Naive B cell (primary cell): Measurements from ENCODE around the gene HDHD5. TPM values are rescaled to one million over a fixed set of nuclear protein-coding genes. Genes with fewer than 3 reads are reported as not detected.
A peak's percentile ranks its signal among the peaks of the same experiment; 100 is the strongest.

ENCODE experiments used
- ATAC-seq, 2 donors: fragments of 150-1000 bp; cut with Tn5 transposase; 2 replicates each; pipeline ENCODE4 v1.10.0; 2021; ENCODE audit warnings: low read depth in 2 of 2, mild to moderate bottlenecking in 2 of 2, moderate library complexity in 2 of 2
- DNase-seq: peaks from one replicate; pipeline ENCODE4 v3.0.0; 2022
- H3K27ac Mint-ChIP-seq, 6 donors: one replicate each; pipeline ENCODE4 v1.8.0; 2020 to 2022; ENCODE audit warnings: mild to moderate bottlenecking in 6 of 6, mixed read lengths in 6 of 6, moderate library complexity in 5 of 6, inconsistent platforms in 2 of 6
- H3K27me3 Mint-ChIP-seq, 3 donors: one replicate each; pipeline ENCODE4 v1.8.0; 2021 to 2022; ENCODE audit warnings: mixed read lengths in 3 of 3, mild to moderate bottlenecking in 1 of 3
- H3K36me3 Mint-ChIP-seq, 2 donors: one replicate each; pipeline ENCODE4 v1.8.0; 2020 to 2022; ENCODE audit warnings: mixed read lengths in 2 of 2, inconsistent platforms in 1 of 2, mild to moderate bottlenecking in 1 of 2
- H3K4me1 Mint-ChIP-seq, 3 donors: one replicate each; pipeline ENCODE4 v1.8.0; 2020 to 2022; ENCODE audit warnings: mixed read lengths in 3 of 3, inconsistent platforms in 1 of 3, mild to moderate bottlenecking in 1 of 3, moderate library complexity in 1 of 3
- H3K4me3 Mint-ChIP-seq, 8 donors: one replicate each; pipeline ENCODE4 v1.8.0; 2020 to 2022; ENCODE audit warnings: mild to moderate bottlenecking in 8 of 8, mixed read lengths in 8 of 8, moderate library complexity in 8 of 8, inconsistent platforms in 2 of 8
- H3K9me3 Mint-ChIP-seq, 7 donors: one replicate each; pipeline ENCODE4 v1.8.0; 2020 to 2022; ENCODE audit warnings: mixed read lengths in 7 of 7, mild to moderate bottlenecking in 5 of 7, inconsistent platforms in 2 of 7, moderate library complexity in 1 of 7
- polyA plus RNA-seq, 6 donors: library from polyadenylated mRNA; unstranded; fragments of 300-500 nt; fragmentation: Illumina TruSeq; gene quantifications; one replicate each; pipeline ENCODE4 v1.2.3, GENCODE V29; 2021; ENCODE audit warnings: low read depth in 6 of 6

HDHD5 gene
- polyA plus RNA-seq, 6 donors from 2014 or later = 32.4 to 60.6 (median 46.6) TPM

GRCh38 chr22:17114173-17114897 lies 44.7 kb downstream of the HDHD5 start:
- ATAC-seq (no peak), DNase-seq (no peak)
- peaks cover 35 to 43% (median 37%) of the 10 kb centered on the region in 3 donors for H3K4me1 Mint-ChIP-seq
- H3K36me3 Mint-ChIP-seq = no peaks in the 10 kb centered on the region
- H3K4me3 Mint-ChIP-seq = no peak overlapping the region
- H3K9me3 Mint-ChIP-seq = no peaks in the 10 kb centered on the region
- peak overlapping the region in 2 of 6 donors; percentile 37 to 80 for H3K27ac Mint-ChIP-seq
- peaks cover 14 to 29% (median 27%) of the 10 kb centered on the region in 3 donors for H3K27me3 Mint-ChIP-seq

DNA sequence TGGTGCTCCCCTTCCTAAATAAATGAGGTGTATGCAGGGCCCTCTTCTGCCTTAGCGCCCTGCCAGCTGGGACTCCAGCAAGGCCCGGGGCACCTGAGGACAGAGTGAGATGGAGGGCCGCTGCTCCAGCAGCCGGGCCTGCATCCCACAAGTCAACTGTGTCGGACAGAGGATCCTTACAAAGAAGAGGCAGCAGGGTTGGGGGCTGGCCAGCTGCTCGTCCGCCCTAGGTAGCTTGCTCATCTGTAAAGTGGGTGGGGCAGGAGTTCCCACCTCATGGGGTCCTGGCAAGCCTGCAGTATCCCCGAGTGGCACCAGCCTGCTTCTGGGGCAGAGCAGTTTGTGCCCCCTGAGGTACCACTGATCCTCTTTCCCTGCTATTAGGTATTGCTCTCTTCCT lies 45.5 kb downstream of the HDHD5 start:
- Mint-ChIP-seq H3K9me3 (no peaks in the 10 kb centered on the region), H3K36me3 (no peaks in the 10 kb centered on the region), H3K4me1 (peaks cover 29 to 38% (median 31%) of the 10 kb centered on the region in 3 donors), H3K27ac (no peak overlapping the region), H3K4me3 (no peak overlapping the region), H3K27me3 (peaks cover 10 to 22% (median 21%) of the 10 kb centered on the region in 3 donors)
- no peak for DNase-seq
- ATAC-seq = no peak

DNA sequence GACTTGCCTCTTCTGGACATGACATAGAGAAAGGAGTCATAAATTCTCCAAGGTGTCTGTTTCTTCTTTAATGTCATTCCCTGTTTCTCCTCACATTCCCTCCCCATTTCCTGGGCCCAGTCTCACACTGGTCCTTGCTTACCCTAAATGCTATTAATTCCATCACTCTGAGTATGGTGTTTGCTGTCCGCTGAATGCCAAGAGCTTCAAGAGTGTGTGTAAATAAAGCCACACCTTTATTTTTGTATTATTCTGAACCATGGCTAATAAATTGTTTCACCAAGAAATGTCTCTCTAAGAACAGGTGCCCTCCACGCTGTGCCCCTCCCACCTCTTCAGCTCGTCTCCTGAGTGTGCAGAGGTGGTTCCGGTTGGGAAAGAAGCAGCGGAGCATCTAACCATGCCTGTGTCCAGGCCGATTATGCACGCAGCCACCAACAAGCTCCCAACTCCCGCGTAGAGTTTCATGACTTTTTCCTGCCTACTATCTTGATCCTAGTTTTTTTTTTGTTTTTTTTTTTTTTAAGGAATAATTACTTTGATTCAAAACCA lies 46.5 kb downstream of the HDHD5 start:
- H3K27me3 Mint-ChIP-seq = peaks cover 0 to 14% (median 13%) of the 10 kb centered on the region in 3 donors
- no peaks in the 10 kb centered on the region for H3K36me3 Mint-ChIP-seq
- H3K4me1 Mint-ChIP-seq = peaks cover 19 to 28% (median 21%) of the 10 kb centered on the region in 3 donors
- peak overlapping the region in 1 of 6 donors; percentile 11 for H3K27ac Mint-ChIP-seq
- no peaks in the 10 kb centered on the region for H3K9me3 Mint-ChIP-seq
- ATAC-seq (no peak), DNase-seq (no peak)
- H3K4me3 Mint-ChIP-seq = no peak overlapping the region

DNA sequence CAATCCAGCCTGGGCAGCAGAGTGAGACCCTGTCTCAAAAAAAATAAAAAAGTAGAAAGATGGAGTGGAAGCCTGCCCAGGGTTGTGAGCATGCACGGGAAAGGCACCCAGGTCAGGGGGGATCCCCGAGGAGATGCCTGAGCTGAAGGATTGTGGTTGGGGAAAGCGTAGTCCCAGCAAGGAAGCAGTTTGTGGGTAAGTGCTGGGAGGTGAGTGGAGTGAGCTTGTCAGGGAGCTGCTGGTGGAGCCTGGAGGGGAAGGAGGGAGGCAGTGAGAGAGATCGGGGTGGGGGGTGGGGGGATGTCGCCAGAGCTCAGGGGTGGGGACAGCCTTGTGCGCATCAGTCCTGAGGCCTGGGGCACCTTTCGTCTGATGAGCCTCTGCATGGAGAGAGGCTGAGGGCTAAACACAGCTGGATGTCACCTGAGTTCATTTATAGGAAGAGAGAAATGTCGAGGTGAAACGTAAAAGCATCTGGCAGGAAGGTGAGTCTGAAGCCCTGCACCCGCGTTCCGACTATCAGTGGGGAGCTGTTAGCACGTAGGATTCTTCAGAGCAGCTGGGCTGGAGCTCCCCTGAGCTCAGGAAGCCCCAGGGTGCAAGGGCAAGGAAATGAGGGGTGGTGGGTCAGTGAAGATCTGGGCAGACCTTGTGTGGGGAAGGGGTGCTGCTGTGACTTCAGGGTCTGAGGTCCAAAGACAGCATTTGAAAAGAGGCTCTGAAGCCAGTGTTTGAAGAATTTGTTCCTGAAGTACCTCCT lies 48.1 kb downstream of the HDHD5 start:
- no peaks in the 10 kb centered on the region for H3K9me3 Mint-ChIP-seq
- no peaks in the 10 kb centered on the region for H3K36me3 Mint-ChIP-seq
- peak overlapping the region in 1 of 6 donors; percentile 15 for H3K27ac Mint-ChIP-seq
- DNase-seq (no peak), ATAC-seq (no peak)
- peak overlapping the region in 1 of 8 donors; percentile 65 for H3K4me3 Mint-ChIP-seq
- H3K27me3 Mint-ChIP-seq = no peaks in the 10 kb centered on the region
- H3K4me1 Mint-ChIP-seq = peaks cover 8 to 20% (median 20%) of the 10 kb centered on the region in 3 donors

DNA sequence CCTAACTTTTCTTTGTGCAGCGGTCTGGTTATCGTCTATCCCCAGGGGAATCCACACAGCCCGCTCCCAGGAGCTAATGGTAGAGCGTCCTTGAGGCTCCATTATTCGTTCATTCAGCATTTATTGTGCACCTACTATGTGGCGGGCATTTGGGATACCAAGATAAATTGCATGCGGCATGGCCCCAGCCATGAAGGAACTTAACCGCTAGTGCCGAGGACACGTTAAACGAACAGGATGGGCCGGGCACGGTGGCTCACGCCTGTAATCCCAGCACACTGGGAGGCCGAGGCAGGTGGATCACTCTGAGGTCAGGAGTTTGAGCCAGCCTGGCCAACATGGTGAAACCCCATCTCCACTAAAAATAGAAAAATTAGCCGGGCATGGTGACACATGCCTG lies 49.1 kb downstream of the HDHD5 start:
- DNase-seq (no peak), ATAC-seq (no peak)
- no peaks in the 10 kb centered on the region for H3K36me3 Mint-ChIP-seq
- H3K27me3 Mint-ChIP-seq = no peaks in the 10 kb centered on the region
- H3K4me1 Mint-ChIP-seq = peaks cover 4 to 19% (median 17%) of the 10 kb centered on the region in 3 donors
- no peak overlapping the region for H3K4me3 Mint-ChIP-seq
- no peaks in the 10 kb centered on the region for H3K9me3 Mint-ChIP-seq
- no peak overlapping the region for H3K27ac Mint-ChIP-seq

DNA sequence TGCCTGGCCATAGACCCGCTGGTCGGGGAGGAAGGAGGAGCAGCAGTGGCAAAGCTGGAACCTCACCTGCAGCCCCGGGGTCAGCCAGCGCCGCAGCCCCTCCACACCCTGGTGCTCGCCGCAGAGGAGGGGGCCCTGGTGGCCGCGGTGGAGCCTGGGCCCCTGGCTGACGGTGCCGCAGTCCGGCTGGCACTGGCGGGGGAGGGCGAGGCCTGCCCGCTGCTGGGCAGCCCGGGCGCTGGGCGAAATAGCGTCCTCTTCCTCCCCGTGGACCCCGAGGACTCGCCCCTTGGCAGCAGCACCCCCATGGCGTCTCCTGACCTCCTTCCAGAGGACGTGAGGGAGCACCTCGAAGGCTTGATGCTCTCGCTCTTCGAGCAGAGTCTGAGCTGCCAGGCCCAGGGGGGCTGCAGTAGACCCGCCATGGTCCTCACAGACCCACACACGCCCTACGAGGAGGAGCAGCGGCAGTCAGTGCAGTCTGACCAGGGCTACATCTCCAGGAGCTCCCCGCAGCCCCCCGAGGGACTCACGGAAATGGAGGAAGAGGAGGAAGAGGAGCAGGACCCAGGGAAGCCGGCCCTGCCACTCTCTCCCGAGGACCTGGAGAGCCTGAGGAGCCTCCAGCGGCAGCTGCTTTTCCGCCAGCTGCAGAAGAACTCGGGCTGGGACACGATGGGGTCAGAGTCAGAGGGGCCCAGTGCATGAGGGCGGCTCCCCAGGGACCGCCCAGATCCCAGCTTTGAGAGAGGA lies 49.8 kb downstream of the HDHD5 start:
- Mint-ChIP-seq H3K9me3 (no peaks in the 10 kb centered on the region), H3K4me1 (peaks cover 4 to 18% (median 17%) of the 10 kb centered on the region in 3 donors), H3K36me3 (no peaks in the 10 kb centered on the region), H3K27ac (no peak overlapping the region), H3K27me3 (no peaks in the 10 kb centered on the region), H3K4me3 (no peak overlapping the region)
- ATAC-seq = no peak
- no peak for DNase-seq

- Mint-ChIP-seq H3K9me3 (no peaks in the 10 kb centered on the region), H3K4me1 (peaks cover 4 to 17% (median 17%) of the 10 kb centered on the region in 3 donors), H3K36me3 (peaks cover 0 to 2% of the 10 kb centered on the region in 2 donors), H3K4me3 (no peak overlapping the region), H3K27me3 (no peaks in the 10 kb centered on the region), H3K27ac (no peak overlapping the region)
- no peak for ATAC-seq
- no peak for DNase-seq
Measured at GRCh38 chr22:17108256-17109112, 50.6 kb downstream of the HDHD5 start.

DNA sequence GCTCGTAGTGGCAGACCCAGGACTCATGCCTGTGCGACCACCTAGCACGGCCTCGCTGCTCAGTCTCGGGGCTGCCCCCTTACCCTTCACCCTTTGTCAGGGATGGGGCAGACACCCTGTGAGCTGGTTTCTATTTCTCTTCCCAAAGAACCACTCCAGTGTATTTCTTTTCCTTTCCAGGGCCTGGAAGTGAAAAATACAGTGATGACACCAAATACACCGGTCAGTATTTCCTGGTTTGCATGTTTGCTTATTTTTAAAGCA lies 51.6 kb downstream of the HDHD5 start:
- H3K9me3 Mint-ChIP-seq = no peaks in the 10 kb centered on the region
- ATAC-seq (no peak), DNase-seq (no peak)
- H3K36me3 Mint-ChIP-seq = peaks cover under 1 to 9% of the 10 kb centered on the region in 2 donors
- peaks cover 8 to 15% (median 11%) of the 10 kb centered on the region in 3 donors for H3K4me1 Mint-ChIP-seq
- no peak overlapping the region for H3K4me3 Mint-ChIP-seq
- no peak overlapping the region for H3K27ac Mint-ChIP-seq
- no peaks in the 10 kb centered on the region for H3K27me3 Mint-ChIP-seq

DNA sequence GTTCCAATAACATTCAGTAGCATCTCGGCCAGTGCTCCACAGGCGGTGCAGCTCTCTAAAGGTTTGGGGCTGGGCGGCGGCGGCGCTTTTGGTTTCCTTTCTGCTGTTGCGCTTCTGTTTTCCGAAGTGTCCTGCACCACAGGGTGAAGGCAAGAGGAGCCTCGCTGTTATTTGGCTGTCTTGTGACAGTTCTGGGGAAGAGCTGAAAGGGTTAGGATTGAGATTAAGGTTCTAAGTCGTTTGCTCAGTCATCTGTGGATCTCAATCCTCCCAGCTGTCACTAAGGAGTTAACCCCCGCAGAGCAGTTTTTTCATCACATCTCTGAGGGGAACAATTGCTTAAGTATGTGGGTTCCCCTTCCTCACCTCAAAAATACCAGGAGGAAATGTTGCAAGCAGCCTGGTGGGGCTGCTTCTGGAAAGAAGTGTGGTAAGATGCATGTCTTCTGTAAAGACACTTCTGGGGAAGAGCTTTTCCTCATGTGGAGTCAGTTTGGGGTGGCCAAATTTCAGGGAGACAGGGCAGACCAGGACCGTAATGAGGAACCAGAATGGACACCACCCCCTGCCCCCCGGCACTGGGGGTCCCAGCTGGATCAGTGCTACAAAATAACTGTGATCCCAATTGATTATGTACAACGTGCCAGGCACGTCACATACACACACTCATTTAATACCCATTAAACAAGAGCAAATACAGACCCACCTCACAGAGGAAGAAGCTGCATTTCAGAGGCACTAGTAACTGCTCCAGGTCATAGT lies 52.1 kb downstream of the HDHD5 start:
- ATAC-seq (peak in 1 of 2 donors; percentile 50), DNase-seq (no peak)
- H3K4me3 Mint-ChIP-seq = peak overlapping the region in 2 of 8 donors; percentile 13 to 32
- H3K4me1 Mint-ChIP-seq = peaks cover 7 to 15% (median 11%) of the 10 kb centered on the region in 3 donors
- peaks cover 6 to 14% of the 10 kb centered on the region in 2 donors for H3K36me3 Mint-ChIP-seq
- no peaks in the 10 kb centered on the region for H3K27me3 Mint-ChIP-seq
- peak overlapping the region in 4 of 6 donors; percentile 44 to 65 (median 58) for H3K27ac Mint-ChIP-seq
- no peaks in the 10 kb centered on the region for H3K9me3 Mint-ChIP-seq

DNA sequence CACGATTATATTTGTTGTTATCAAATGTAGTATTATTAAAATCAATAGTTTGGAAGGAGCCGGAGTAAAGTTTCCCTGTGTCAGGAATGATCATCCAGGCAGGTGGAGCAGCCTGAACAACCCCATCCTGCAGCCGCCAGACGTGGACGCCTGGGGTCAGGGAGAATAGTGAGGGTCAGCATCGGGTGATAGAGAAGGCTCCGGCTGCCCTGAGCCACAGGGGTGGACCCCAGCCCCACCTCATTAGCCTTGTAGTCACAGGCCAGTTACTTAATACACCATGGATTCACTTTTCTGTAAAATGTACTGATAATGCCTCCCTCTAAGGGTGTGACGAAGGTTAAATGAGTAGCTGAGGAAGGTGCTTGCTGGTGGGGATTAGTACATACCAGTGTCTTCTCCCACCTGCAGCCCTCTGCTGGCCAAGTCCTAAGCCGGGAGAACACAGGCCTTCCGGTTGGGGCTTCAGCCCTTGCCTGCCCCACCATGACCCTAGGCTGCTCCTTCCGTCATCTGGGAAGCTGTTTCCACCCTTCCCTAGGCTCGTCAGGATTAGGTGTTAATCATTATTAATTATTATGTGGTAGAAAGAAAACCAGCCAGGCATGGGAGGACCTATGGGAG lies 52.8 kb downstream of the HDHD5 start:
- no peak for DNase-seq
- Mint-ChIP-seq H3K27me3 (no peaks in the 10 kb centered on the region), H3K27ac (peak overlapping the region in 1 of 6 donors; percentile 65), H3K4me1 (peaks cover 7 to 15% (median 11%) of the 10 kb centered on the region in 3 donors), H3K9me3 (no peaks in the 10 kb centered on the region), H3K36me3 (peaks cover 8 to 21% of the 10 kb centered on the region in 2 donors), H3K4me3 (no peak overlapping the region)
- ATAC-seq = no peak

GRCh38 chr22:17105143-17106129 lies 53.6 kb downstream of the HDHD5 start:
- Mint-ChIP-seq H3K27ac (no peak overlapping the region), H3K4me1 (peaks cover 7 to 19% (median 12%) of the 10 kb centered on the region in 3 donors), H3K36me3 (peaks cover 14 to 29% of the 10 kb centered on the region in 2 donors), H3K9me3 (no peaks in the 10 kb centered on the region), H3K27me3 (no peaks in the 10 kb centered on the region), H3K4me3 (no peak overlapping the region)
- ATAC-seq (no peak), DNase-seq (no peak)
